GM19099 (cell line): Measurements from ENCODE around the gene DBR1.

Experiments
- POLR2A ChIP-seq: IDR thresholded peaks from 3 replicates; pipeline ENCODE4 v1.6.1; 2011; ENCODE audit warnings: low read depth; ENCODE audit not compliant: insufficient read length; ENCODE audit errors: extremely low read depth

DBR1 gene

DNA sequence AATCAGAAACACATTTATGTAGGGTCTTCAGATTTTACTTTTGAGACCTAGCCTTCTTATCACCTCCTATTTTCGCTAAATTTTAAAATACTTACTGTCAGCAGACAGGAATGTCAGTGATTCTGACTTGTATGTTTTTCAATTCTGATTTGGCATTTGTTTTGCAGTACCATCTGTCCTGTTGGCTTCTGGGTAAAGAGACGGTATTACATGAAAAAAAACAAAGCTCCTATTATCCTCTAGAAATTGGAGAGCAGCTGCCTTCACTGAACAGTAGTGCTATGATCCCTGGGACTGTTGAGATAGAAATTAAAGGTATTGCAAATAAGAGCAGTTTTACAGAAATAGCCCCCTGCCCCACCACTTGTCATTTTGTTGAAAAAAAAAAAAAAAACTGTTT is 20.8 kb upstream of the DBR1 start:
- TF ChIP-seq POLR2A, result no peak

DNA sequence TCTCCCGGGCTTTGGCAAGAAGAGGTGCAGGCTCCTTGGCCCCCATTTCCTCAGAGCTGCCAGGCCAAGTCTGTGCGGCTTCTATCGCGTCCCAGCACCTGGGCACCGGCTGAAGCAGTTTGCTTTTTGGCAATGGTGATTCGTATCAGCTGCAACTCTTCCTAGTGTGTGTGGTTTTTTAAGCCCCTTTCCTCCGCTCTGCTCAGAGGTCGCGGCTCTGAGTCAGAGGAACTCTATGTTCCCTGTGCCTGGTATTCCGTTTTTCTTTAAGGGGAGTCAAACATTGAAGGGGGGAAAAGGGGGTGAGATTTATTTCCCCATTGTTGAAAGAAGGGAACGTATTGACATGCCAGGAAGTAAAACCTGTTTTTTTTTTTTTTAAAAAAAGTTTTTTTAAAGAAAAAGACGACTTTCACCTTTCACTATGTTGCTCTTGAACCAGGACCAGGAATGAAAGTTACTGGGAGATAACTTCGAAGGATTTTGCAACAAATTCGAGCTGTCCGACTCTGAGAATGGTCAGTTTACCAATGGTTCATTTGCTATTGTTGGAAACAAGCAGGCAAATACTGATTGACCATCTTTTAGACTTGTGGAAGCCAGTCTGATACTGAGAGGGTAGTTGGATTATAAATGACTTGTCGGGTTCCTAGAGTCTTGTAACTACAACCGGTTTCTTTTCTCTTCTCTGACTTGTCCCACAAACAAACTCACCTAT is 13.5 kb upstream of the DBR1 start:
- no peak for TF ChIP-seq POLR2A

DNA sequence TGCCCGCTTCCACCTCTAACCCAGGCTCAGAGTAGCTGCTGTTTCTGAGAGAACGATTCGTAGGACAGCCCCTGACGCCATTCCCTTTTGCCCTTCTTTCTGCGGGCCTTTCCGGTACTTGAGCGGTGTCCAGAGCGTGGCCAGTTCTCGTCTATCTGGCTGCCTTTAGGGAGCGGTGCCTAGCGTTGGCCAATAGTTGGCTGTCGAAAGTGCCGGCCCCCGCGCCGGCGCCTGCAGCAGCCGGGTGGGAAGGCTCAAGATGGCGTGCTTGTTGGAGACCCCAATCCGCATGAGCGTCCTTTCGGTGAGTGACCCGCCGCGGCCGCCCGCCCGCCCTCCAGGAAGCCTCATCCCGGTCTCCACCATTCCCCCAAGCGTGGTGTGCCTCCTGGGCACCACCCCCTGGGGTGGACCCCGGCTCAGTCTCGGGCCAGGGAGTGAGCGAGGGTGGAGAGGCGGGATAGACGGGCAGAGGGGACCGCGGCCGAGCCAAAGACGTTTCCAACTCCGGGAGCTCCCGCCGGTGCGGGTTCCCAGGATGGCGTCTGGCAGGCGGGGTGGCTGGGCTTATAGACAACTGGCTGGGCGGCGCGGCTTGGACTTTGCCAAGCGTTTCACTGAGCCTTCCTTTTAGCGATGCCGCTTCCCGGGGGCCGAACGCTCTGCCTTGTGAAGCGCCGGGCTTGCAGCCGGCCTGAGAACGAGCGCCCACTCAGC is 12.7 kb upstream of the DBR1 start, which contains the start of gene ARMC8:
Gene ARMC8 (plus strand): TSS at position 6 of the 717 bp plus-strand sequence. CDS start 254 bp downstream, at position 260.
- peak; percentile 79 for TF ChIP-seq POLR2A

DNA sequence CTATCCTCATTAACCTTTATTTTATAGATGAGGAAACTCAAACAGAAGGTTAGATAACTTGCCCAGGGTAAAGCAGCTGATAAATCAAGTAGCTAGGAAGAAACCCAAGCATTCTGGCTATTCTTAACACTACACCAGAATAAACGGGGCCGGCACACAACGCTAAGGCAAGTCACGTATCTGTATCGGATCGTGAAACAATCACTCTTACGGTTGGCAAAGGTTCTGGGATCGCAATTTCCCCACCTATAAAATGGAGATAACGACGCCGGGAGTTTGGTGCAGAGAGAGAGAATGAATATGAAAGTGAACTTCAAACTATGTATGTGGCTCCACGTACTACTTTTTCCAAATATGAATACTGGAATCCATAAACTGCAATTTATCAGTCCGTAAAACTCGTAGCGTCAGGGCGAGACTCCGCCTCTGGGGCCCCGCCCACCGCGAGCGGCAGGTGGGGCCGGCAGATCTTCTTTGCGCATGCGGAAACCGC is 12.1 kb upstream of the DBR1 start:
- TF ChIP-seq POLR2A, result no peak

DNA sequence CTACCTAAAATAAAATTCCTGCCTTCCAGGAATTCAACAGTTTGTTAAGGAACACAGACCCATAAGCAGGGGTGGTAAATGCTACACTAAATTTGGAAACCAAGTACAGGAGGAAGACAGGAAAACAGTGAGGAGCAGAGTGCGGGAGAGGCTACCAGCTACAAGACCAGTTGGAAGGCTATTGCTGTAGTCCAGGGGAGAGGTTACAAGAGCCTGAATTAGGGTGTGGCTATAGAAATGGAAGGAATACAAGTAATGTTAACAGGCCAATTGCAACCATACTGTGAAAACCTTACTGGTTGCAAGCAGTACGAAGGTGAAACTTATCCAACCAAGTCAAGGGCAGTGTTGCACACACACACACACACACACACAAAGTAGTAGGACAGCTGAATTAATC is 11.5 kb upstream of the DBR1 start:
- TF ChIP-seq POLR2A, result no peak

DNA sequence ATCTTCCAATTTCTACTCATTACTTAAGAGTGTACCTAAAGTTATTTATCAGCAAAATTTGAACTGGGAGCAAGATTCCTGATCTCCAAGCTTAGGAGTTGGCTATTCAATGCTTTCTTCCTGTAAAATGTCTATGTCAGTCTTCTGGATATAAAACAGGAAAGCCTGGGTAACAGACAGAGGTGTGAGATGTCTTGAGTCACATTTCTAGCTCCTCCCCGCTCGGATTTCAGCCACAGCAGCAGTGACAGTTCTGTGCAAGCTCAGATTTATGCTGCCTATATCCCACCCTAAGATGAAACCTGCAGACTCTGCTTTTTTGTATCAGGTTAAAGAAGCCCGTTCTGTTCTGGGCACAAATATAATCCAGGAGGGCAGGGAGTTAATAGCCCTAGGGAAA is 10.3 kb upstream of the DBR1 start:
- no peak for TF ChIP-seq POLR2A

DNA sequence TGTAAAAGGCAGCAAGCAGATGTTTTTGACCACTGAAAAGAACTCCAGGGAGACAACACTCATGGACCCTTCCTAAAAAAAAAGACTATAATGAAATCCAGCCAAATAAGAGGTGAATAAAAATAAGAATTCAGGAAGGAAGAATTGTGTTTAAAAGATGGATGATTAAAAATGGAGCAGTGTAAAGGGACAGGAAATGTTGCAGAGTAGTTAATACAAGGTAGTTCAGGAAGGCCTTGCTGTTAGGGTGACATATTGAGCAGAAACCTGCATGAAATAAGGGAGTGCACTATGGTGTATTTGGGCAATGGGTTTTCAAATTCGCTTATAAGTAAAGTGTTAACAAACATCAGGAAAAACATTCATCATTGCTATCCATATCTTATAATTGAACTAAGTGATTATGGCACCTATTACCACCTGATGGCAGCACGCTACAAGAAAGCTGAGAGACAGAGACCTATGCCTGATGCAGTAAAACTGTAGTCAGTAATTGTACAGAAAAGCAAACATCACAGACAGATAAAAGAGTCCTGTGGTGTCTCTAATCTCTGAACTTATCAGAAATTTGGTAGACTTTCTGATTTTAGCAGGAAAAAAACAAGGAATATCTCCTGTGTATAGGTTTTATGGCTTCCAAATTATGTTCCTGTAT is 5.8 kb upstream of the DBR1 start:
- no peak for TF ChIP-seq POLR2A

DNA sequence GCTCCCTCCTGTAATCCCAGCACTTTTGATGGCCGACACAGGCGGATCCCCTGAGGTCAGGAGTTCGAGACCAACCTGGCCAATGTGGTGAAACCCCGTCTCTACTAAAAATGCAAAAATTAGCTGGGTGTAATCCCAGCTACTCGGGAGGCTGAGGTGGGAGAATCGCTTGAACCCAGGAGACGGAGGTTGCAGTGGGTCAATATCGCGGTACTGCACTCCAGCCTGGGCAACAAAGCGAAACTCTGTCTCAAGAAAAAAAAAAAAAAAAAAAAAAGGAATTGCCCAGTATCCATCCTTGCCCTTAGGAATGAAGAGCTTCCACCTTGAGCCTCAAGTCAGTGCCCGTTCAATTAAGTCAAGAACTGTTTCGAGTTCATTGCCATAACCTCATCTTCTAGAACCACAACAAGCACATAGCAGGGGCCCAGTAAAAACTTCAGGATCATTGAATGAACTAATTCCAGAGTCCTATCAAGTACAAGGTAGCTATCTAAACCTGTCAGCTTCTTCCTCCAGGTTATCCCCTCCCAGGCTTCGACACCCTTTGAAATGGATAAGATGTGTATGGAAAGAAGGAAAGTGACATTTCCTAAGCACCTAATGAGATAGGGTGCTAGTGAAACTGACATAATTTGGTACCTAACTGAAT is 826 bp downstream of the DBR1 start:
- TF ChIP-seq POLR2A, result no peak

DNA sequence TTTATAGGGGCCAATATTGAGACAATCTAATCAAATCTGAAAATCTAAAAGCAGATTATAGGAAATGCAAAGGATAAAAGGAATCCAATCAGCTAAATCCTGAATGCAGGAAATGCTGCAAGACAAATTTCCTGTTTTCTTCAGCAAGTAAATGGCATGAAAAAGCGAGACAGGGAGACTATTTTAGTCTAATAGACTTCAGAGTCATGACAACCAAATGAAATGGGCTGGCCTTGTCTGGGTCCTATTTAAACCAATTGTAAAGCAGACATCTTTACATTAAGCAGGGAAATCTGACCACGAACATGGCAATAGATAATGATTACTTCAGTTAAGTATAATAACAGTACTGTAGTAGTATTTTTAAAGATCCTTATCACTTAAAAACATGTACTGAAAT is 2.1 kb downstream of the DBR1 start:
- TF ChIP-seq POLR2A, result no peak

DNA sequence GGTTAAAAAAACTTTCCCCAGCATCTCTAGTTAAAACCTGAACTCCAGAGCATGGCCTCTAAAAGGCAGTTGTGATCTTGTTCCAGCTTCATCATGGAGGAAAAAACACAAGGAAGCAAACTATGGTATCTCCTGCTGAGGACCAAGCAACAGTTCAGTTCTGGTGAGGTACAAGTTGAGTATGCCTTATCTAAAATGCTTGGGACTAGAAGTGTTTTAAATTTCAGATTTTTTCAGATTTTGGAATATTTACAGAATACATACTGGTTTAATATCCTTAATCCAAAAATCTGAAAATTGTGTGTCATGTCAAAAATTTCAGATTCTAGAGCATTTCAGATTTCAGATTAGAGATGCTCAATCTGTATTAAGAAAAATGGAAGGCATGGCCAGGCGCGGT is 9.7 kb downstream of the DBR1 start:
- TF ChIP-seq POLR2A, result no peak

DNA sequence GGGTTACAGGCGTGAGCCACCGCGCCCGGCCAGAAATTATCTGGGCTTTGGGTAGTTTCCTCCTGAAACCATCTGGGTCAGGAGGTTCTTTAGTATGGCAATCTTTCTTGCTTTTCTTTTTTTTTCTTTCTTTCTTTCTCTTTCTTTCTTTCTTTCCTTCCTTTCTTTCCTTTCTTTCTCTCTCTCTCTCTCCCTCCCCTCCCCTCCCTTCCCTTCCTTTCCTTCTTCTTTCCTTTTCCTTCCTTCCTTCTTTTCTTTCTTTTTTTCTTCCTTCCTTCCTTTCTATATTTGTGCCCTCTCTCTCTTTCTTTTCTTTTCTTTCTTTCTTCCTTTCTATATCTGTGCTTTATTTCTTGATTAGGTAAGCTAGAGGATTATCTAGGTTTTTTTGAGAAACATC is 17.0 kb downstream of the DBR1 start:
- TF ChIP-seq POLR2A, result no peak

DNA sequence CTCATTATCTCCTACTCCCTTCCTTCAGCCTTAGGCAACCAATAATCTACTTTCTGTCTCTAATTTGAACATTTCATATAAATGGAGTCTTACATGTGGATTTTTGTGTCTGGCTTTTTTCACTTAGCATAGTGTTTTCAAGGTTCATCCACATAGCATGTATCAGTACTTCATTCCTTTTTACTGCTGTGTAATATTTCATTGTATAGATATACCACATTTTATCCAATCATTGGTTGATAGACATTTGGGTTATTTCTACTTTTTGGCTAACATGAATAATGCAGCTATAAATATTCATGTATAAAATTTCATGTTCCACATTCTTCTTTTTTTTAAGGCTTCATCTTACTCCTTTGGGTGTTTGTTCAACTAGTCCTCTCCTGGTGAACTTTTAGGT is 20.2 kb downstream of the DBR1 start:
- no peak for TF ChIP-seq POLR2A

DNA sequence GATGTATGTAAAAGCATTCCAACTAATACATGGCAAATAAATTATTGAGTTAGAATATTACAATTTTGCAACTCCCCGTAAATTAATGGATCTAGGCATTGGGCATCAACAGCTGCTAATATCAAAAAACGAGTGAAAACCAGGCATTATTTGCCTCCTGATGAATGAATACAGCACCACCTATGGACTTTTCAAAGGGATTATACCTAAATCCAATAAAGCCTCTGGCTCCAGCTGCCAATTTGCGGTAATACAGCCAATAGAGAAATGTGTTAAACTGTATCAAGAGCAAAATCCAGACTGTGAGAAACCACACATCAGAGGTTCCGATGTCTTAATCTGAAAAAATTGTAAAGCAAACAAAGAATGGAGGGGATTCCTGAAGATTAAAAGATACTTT is 26.2 kb downstream of the DBR1 start:
- no peak for TF ChIP-seq POLR2A

DNA sequence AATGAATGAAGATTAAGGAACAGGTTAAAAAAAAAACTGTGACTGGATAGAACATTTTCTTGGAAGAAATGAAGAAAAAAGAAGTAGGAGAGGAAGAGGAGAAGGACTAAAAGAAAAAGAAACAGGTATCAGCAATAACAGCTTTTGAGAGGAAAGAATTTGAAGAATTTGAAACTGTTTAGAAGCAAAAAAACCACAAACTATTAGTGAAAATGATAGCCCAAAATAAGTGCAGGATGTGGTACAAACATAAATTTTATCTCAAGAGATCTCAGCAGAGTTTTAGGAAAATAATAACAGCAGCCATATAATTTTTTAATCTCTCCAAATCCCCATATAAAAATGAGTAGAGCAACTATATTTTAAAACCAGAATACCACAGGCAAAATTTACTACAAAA is 33.8 kb downstream of the DBR1 start:
- no peak for TF ChIP-seq POLR2A

DNA sequence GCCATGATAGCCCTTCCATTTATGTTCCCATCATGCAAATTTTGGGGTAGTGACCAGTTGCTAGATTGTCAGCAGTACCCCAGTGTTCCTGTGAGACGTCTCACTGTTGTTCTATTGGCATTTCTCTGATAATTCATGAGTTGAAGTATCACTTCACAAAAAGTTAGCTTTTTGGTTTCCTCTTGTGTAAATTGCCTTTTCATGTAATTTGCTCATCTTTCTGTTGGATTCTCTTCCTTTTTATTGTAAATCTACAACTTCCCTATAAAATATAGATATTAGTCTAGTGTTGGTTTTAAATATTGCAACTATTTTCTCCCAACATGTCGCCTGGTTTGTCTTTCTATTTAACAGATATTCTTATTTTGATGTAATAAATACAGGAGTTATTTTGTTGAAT is 35.0 kb downstream of the DBR1 start:
- no peak for TF ChIP-seq POLR2A

DNA sequence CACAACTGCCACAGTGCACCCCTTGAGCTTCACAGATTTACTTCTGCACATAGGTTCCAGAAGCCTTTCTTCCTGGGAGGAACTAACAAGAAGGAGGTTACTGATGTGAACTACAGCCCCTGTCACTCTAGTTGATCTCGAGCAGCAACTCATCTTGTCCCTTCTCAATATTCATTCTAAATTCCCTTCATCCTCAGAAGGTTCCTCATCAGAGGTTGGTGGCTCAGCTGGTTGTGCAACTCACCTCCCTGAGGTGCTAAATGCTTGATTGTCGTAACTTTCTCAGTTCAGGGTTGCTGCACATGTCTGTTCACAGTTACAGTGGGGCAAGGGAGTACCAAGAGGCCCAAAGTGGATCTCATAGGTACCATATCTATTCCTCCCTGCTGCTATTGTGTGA is 36.9 kb downstream of the DBR1 start:
- no peak for TF ChIP-seq POLR2A

DNA sequence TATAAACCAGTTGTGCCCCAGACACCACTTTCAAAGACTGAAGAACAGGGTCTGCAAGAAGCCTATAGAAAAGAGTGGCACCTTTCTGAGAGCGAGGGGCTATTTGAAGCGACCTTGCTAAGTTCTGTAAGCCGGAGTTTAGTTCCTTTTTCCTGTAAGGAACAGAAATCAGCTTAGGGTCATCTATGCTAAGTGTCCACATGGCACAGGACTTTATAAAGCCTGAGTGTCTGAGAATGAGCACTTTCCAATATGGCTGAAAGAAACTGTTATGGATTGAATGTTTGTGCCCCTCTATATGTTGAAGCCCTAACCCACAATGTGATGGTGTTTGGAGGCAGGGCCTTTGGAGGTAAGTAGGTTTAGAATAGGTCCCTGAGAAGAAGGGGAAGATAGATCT is 38.5 kb downstream of the DBR1 start:
- TF ChIP-seq POLR2A, result no peak
